NCI-H128 (cell line): ENCODE data around the gene IQGAP3.

ENCODE experiments used
- DNase-seq: peaks from one replicate; lab custom pipeline; 2025; ENCODE audit not compliant: unreplicated experiment; lab: John Stamatoyannopoulos, UW

Gene IQGAP3

DNA sequence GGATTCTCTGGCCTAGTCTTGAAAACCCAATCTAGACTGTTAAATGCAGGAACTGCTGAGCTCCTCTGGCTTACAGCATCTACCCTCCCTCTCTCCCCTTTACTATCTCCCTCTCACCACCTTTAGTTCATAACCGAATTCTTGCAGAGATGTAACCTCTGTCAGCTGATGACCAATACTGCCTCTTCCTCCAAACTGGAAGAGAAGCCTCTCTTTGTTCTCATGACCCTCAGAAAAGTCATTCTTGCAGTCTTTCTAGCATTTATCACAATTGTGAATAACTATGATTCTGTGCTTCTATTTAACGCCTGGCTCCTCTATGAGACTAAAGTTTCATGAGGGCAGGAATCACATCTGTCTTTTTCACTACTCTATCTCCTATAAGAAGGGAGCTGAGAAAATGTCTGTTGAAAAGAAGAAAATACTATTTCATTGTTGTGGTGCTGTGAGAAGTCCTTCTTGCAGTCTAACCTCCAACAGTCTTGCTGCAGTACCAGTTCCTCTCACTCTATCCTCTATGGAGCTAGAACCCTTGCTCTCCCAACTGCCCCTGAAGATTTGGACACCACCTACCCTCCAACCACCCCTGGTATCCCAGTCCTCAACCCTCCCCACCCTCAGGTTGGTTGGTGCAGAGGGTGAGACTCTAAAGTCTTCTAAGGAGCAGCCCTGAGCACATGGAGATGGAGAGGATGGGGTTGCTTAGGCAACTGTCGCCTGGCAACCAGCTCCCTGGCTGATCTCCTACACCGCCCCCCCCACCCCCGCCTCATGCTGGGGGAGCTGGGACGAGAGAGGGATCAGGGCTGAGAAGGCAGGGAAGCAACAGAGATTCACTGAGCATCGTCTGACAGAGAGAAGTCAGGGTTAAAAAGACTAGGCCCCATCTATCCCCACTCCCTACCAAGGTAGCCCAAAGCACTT, 85.7 kb downstream of the IQGAP3 start:
- DNase-seq: no peak

DNA sequence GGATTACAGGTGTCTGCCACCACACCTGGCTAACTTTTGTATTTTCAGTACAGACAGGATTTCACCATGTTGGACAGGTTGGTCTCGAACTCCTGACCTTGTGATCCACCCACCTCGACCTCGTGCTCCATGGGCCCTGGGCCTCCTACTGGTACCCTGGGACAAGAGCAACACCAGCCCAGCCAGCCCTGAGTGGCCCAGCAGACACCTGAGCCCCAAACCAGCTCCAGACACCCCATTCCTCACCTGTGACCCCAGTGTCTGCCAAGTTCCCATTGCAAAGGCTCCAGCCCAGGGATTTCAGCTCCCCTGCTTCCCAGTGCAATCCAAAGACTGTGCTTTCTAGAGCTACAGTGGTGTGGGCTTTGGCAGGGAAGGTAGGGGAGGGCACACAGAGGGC, 86.4 kb downstream of the IQGAP3 start:
- no peak for DNase-seq

DNA sequence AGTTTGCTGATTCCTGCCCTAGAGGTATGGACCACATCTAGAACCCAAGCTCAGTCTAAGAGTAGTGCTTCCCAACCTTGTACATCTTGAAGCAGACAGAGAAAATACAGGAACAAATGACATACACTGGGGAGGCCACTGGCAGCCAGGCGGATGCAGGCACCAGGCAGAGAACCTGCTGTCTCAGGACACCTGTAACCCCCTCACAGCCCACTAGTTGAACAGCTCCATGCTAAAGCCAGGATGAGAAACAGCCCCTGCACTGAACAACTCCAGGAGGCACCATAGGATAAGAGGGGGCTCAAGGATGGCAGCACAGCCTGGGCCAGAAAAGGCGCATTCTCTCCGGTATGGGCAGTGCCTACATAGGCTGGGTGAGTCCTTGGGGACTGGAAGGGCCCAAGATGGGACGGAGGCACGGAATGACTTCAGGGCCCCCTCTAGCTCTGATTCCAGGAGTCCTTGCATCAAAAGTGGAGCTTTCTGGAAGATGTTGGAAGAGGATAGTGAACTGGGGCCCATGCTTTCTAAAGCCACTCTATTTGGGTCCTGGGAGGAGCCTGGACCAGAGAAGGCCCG, 87.8 kb downstream of the IQGAP3 start:
- no peak for DNase-seq

- no peak for DNase-seq
These were observed 89.0 kb downstream of the IQGAP3 start for GRCh38 chr1:156483397-156483796.

- DNase-seq: no peak
These were observed 90.1 kb downstream of the IQGAP3 start for GRCh38 chr1:156482276-156482675.

GRCh38 chr1:156481527-156481926, 90.8 kb downstream of the IQGAP3 start:
- DNase-seq: no peak

- no peak for DNase-seq
These were observed 91.8 kb downstream of the IQGAP3 start for GRCh38 chr1:156480411-156481192.

DNA sequence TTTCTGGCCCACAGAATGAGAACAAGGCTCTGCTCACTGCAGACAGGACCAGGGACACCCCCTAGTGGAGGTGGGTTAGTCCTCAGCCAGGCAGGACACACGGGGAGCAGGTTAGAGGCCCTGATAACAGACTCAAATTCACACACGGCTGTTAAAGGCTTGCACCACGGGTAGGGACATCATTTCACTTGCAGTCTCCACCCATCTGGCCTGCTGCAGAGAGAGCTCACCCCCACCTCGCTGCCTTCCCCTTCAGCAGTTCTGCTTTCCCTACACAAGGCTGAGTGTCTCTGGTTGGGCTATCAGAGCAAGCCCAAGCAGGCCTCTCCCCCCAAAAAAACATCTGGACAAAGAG, 92.4 kb downstream of the IQGAP3 start:
- DNase-seq: no peak

- no peak for DNase-seq
These were observed 93.0 kb downstream of the IQGAP3 start for GRCh38 chr1:156479093-156480015.

DNA sequence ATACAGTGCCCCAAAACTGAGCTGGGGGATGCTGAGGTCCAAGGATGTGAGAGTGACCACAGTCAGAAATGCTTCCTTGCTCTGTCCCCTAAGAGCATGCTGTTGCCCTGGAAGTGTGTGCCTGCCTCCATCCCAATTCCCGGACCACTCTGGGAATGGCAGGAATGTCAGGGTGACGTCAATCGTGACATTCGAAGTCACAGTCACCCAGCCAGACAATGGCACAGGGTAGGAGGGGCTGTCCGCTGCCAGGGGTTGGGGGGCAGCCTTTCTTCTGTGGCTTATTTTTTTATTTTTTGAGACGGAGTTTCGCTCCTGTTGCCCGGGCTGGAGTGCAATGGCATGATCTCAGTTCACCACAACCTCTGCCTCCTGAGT, 94.1 kb downstream of the IQGAP3 start:
- DNase-seq: no peak

- no peak for DNase-seq
These were observed 94.7 kb downstream of the IQGAP3 start for GRCh38 chr1:156477526-156478249.

DNA sequence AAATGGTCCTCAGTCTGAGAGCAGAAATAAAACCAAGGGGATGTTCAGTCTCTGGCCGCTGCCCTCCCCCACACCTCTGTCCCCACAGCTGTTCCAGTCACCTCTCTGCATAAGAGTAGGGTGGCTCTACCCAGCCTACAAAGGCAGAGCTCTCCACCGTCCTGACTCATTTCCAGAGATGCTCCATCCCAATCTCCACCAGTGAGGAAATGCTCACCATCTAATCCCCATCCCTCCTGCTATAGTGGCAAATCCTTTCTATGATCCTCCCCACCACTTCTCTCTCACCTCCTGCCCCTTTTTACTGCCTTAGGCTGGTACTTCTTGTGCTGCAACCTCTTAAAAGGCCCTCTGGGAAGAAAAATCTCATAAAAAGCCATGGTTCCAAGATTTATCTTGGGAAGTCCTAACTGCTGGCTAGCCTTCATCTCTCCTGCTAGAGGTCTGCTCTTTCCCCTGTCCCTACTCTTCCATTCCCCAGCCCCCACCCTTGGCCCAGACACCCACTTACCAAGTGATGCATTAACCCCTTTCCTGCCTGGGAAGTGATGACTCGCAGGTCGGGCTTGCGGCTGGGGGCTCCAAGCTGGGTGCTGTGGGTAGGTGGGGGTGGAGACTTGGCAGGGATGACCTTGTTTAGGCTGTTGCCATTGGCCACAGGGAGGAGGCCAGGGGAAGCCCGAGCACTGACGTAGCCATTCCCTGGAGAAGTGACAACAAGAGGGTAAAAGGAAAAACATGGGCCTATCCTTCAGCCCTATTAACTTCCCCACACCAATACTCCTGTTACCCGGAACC, 95.7 kb downstream of the IQGAP3 start:
- DNase-seq: no peak

DNA sequence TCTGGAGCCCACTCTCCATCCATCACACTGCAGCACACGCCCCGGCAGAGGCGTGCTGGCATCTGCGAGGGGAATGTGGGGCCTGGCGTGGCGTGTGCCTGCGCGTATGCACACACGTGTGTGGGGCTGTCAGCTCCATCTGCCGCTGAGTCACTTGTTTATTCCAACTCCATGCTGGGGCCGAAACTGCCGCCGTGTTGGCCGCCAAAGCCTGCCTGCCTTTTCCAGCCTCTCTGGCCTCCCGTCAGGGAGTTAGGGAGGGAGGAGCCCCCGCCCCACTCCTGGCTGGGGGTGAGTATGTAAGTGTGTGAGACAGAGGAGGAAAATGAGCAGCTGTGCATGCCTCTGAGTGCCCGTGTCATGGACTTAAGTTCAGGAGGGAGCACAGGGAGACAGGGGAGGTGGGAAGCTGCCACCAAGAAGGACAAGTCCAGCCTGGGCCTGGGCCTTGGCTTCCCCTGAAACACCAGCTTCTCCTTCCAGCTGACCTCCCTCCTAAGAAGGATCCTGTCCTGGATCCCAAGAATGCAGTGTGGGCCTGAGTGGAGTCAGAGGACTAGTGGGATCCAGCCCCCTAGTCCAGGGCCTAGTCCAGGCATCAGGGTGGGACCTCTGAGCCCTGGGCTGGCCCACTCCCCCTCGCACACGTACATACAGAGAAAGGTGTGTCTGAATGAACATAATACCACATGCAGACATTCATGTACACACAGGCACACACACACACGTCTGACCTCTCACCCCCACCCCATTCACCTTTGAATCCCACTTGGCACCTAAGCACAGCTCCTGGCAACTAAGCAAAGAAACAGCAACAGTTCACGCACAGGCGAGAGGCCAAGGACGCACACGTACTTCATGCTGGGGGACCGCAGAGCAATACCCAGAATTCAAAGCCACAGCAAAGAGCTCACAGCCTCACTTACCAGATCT, 96.5 kb downstream of the IQGAP3 start:
- no peak for DNase-seq
